Caki2 (cell line): ENCODE data around the gene SERTAD3. TPM values are rescaled to one million over a fixed set of nuclear protein-coding genes. Genes with fewer than 3 reads are reported as not detected.
"Not testable (repeated sequence)": the region's sequence is repeated elsewhere in the genome, so short reads cannot be mapped to it uniquely, and the experiment has no call there.

Experiments
- DNase-seq: peaks from one replicate; pipeline ENCODE4 v3.0.0-alpha.2; 2015; ENCODE audit warnings: low read depth
- in situ Hi-C: cut with HindIII; loops from 2 replicates; pipeline ENCODE4 v1.10.0; 2016; ENCODE audit warnings: low sequenced_read_pairs, low pct_unique_long_range_greater_than_20kb, mixed read lengths
- total RNA-seq: library from RNA; depleted of rRNA; stranded (reverse); fragments of >200 nt; shearing (Covaris generic); gene quantifications from 2 replicates; pipeline ENCODE4 v1.2.3, GENCODE V29; 2014; ENCODE audit warnings: low replicate concordance

The SERTAD3 gene
- total RNA-seq, 1 experiment from 2014 or later = 68.2 TPM

- peak; percentile 74 for DNase-seq
- in situ Hi-C loops = not testable (repeated sequence)
These were observed 19.5 kb upstream of the SERTAD3 start for GRCh38 chr19:40463587-40464037.

GRCh38 chr19:40461669-40462221 lies 17.6 kb upstream of the SERTAD3 start:
- in situ Hi-C loops = no loop called here
- no peak for DNase-seq

- in situ Hi-C loops = no loop called here
- DNase-seq = no peak
These were observed 16.1 kb upstream of the SERTAD3 start for GRCh38 chr19:40460185-40460584.

GRCh38 chr19:40458597-40458974 lies 14.5 kb upstream of the SERTAD3 start:
- in situ Hi-C loops = no loop called here
- no peak for DNase-seq

GRCh38 chr19:40457953-40458596 lies 13.9 kb upstream of the SERTAD3 start:
- DNase-seq = no peak
- in situ Hi-C loops = no loop called here

- in situ Hi-C loops = no loop called here
- DNase-seq = no peak
These were observed 12.9 kb upstream of the SERTAD3 start for GRCh38 chr19:40457048-40457447.

- DNase-seq = peak; percentile 37
- in situ Hi-C loops = not testable (repeated sequence)
These were observed 9.8 kb upstream of the SERTAD3 start for GRCh38 chr19:40453943-40454342.

- in situ Hi-C loops = no loop called here
- no peak for DNase-seq
These were observed 9.1 kb upstream of the SERTAD3 start for GRCh38 chr19:40453151-40453735.

- in situ Hi-C loops = no loop called here
- DNase-seq = no peak
These were observed 7.9 kb upstream of the SERTAD3 start for GRCh38 chr19:40452016-40452415.

GRCh38 chr19:40450664-40451063 lies 6.5 kb upstream of the SERTAD3 start:
- in situ Hi-C loops = no loop called here
- no peak for DNase-seq

- in situ Hi-C loops = no loop called here
These were observed 5.4 kb upstream of the SERTAD3 start for GRCh38 chr19:40449506-40449905.

GRCh38 chr19:40446263-40446784 lies 2.2 kb upstream of the SERTAD3 start:
- DNase-seq = no peak
- in situ Hi-C loops = no loop called here

More at GRCh38 chr19:40449506-40449905, 5.4 kb upstream of the SERTAD3 start:
- DNase-seq = no peak

GRCh38 chr19:40445780-40446262 lies 1.7 kb upstream of the SERTAD3 start:
- peak; percentile 91 for DNase-seq

GRCh38 chr19:40444825-40445312 lies 734 bp upstream of the SERTAD3 start:
- DNase-seq = no peak
- in situ Hi-C loops = no loop called here

More at GRCh38 chr19:40445780-40446262, 1.7 kb upstream of the SERTAD3 start:
- in situ Hi-C loops = no loop called here

GRCh38 chr19:40443131-40443999 lies 770 bp downstream of the SERTAD3 start:
- in situ Hi-C loops = no loop called here
- DNase-seq = peak; percentile 100

GRCh38 chr19:40442328-40443130 lies 1.6 kb downstream of the SERTAD3 start:
- in situ Hi-C loops = no loop called here
- DNase-seq = no peak

- DNase-seq = no peak
- in situ Hi-C loops = no loop called here
These were observed 2.3 kb downstream of the SERTAD3 start for GRCh38 chr19:40441719-40442253.
